Neuronal stem cell (in vitro differentiated cells): ENCODE results near the gene JPH4.
A peak's percentile ranks its signal among the peaks of the same experiment; 100 is the strongest.
"Not testable (repeated sequence)": the region's sequence is repeated elsewhere in the genome, so short reads cannot be mapped to it uniquely, and the experiment has no call there.

Source experiments
- DNase-seq: peaks from one replicate; pipeline ENCODE4 v3.0.0-alpha.2; 2013; ENCODE audit warnings: low spot score
- H2AFZ ChIP-seq: one replicate; pipeline ENCODE4 v1.6.1; 2013; ENCODE audit warnings: mild to moderate bottlenecking, low read length, inconsistent platforms
- H2AK5ac ChIP-seq: 2 replicates; pipeline ENCODE4 v1.6.1; 2013; ENCODE audit warnings: low read depth, mild to moderate bottlenecking, inconsistent platforms, low read length, moderate library complexity, mixed read lengths
- H2BK120ac ChIP-seq: 2 replicates; pipeline ENCODE4 v1.6.1; 2013; ENCODE audit warnings: low read depth, mild to moderate bottlenecking, inconsistent platforms, low read length, moderate library complexity, mixed read lengths
- H2BK12ac ChIP-seq: one replicate; pipeline ENCODE4 v1.6.1; 2013; ENCODE audit warnings: low read length, inconsistent platforms
- H2BK15ac ChIP-seq: 2 replicates; pipeline ENCODE4 v1.6.1; 2013; ENCODE audit warnings: mild to moderate bottlenecking, low read length, inconsistent platforms, mixed read lengths
- H2BK5ac ChIP-seq: one replicate; pipeline ENCODE4 v1.6.1; 2013; ENCODE audit warnings: inconsistent platforms, mild to moderate bottlenecking, low read length, moderate library complexity
- H3K14ac ChIP-seq: one replicate; pipeline ENCODE4 v1.6.1; 2013; ENCODE audit warnings: low read length, inconsistent platforms
- H3K18ac ChIP-seq: 2 replicates; pipeline ENCODE4 v1.6.1; 2013; ENCODE audit warnings: low read length, inconsistent platforms
- H3K23ac ChIP-seq: 2 replicates; pipeline ENCODE4 v1.6.1; 2013; ENCODE audit warnings: low read depth, mild to moderate bottlenecking, mixed read lengths, low read length, inconsistent platforms; ENCODE audit not compliant: poor library complexity
- H3K27ac ChIP-seq: replicated peaks from 3 replicates; pipeline ENCODE4 v1.5.1; 2013; ENCODE audit warnings: low read length, inconsistent platforms
- H3K27me3 ChIP-seq, 3 experiments: 2 replicates each; pipeline ENCODE4 v1.6.1; 2013; ENCODE audit warnings: low read length in 3 of 3, mild to moderate bottlenecking in 2 of 3, inconsistent platforms in 1 of 3, low read depth in 1 of 3, mixed read lengths in 1 of 3, moderate library complexity in 1 of 3; ENCODE audit not compliant: control insufficient read depth in 3 of 3, insufficient read depth in 3 of 3
- H3K36me3 ChIP-seq, 2 donors: replicated peaks in 1 of 2; 2 replicates each; pipeline ENCODE4 v1.6.1; 2013; ENCODE audit warnings: low read length in 2 of 2; ENCODE audit not compliant: control insufficient read depth in 2 of 2, insufficient read depth in 2 of 2
- H3K4ac ChIP-seq: 2 replicates; pipeline ENCODE4 v1.6.1; 2013; ENCODE audit warnings: inconsistent platforms, mild to moderate bottlenecking, low read length, moderate library complexity
- H3K4me1 ChIP-seq, 2 donors: 1 replicate in 1 of 2; 2 replicates in 1 of 2; pipeline ENCODE4 v1.6.1; 2013; ENCODE audit warnings: low read length in 2 of 2, low read depth in 1 of 2; ENCODE audit not compliant: control insufficient read depth in 2 of 2, insufficient read depth in 1 of 2
- H3K4me2 ChIP-seq: one replicate; pipeline ENCODE4 v1.6.1; 2013; ENCODE audit warnings: mild to moderate bottlenecking, low read length, inconsistent platforms; ENCODE audit not compliant: insufficient read depth, poor library complexity, severe bottlenecking
- H3K4me3 ChIP-seq, 2 donors: 2 replicates each; pipeline ENCODE4 v1.5.1; 2013; ENCODE audit warnings: low read length in 2 of 2, mild to moderate bottlenecking in 2 of 2, inconsistent platforms in 1 of 2, moderate library complexity in 1 of 2
- H3K79me1 ChIP-seq: one replicate; pipeline ENCODE4 v1.6.1; 2013; ENCODE audit warnings: low read depth, mild to moderate bottlenecking, inconsistent platforms, low read length, moderate library complexity
- H3K9ac ChIP-seq: one replicate; pipeline ENCODE4 v1.6.1; 2013; ENCODE audit warnings: mild to moderate bottlenecking, low read depth, low read length, inconsistent platforms; ENCODE audit not compliant: poor library complexity
- H3K9me3 ChIP-seq, 2 donors: replicated peaks in 1 of 2; 2 replicates each; pipeline versions ENCODE3 to v1.6.1; 2013; ENCODE audit warnings: low read length in 2 of 2, mild to moderate bottlenecking in 2 of 2, inconsistent platforms in 1 of 2, low read depth in 1 of 2, mixed read lengths in 1 of 2, moderate library complexity in 1 of 2; ENCODE audit not compliant: control insufficient read depth in 2 of 2, insufficient read depth in 1 of 2
- H4K8ac ChIP-seq: one replicate; pipeline ENCODE4 v1.6.1; 2013; ENCODE audit warnings: low read depth, mild to moderate bottlenecking, inconsistent platforms, low read length, moderate library complexity
- H4K91ac ChIP-seq: one replicate; pipeline ENCODE4 v1.6.1; 2013; ENCODE audit warnings: low read length, low read depth, mild to moderate bottlenecking, inconsistent platforms; ENCODE audit not compliant: poor library complexity
- WGBS, 2 donors: extraction: QIAGEN DNeasy Blood & Tissue Kit; methylation state at CpG; one replicate each; pipeline ENCODE4 v1.1.7; 2013; ENCODE audit warnings: missing lambda C conversion rate in 2 of 2, mixed read lengths in 1 of 2; ENCODE audit not compliant: insufficient read length in 2 of 2, insufficient replicate concordance in 1 of 2; ENCODE audit errors: extremely low coverage in 2 of 2; 5-methylcytosine and 5-hydroxymethylcytosine counted together

JPH4 gene

GRCh38 chr14:23589606-23590005 is 11.0 kb upstream of the JPH4 start:
- Histone ChIP-seq H4K8ac (no peak overlapping the region), H3K9ac (no peak overlapping the region), H2AFZ (peak overlapping the region; percentile 83), H3K9me3 (no peaks in the 10 kb centered on the region), H3K79me1 (no peaks in the 10 kb centered on the region), H2BK15ac (no peak overlapping the region), H3K18ac (no peak overlapping the region), H2BK12ac (no peak overlapping the region), H3K4me3 (no peak overlapping the region), H3K4ac (no peak overlapping the region), H2BK120ac (no peak overlapping the region), H3K27ac (no peak overlapping the region), H2BK5ac (no peak overlapping the region), H4K91ac (no peak overlapping the region), H2AK5ac (peak overlapping the region; percentile 47), H3K14ac (no peak overlapping the region), H3K27me3 (no peaks in the 10 kb centered on the region), H3K4me2 (no peak overlapping the region), H3K36me3 (no peaks in the 10 kb centered on the region), H3K4me1 (peaks cover 0 to 3% of the 10 kb centered on the region in 2 donors), H3K23ac (no peak overlapping the region)
- WGBS, 2 donors, result no CpG with 5 or more reads among the region's 2 CpGs
- DNase-seq, result no peak

- Histone ChIP-seq H4K91ac (no peak overlapping the region), H3K9ac (no peak overlapping the region), H3K4me3 (no peak overlapping the region), H3K79me1 (no peaks in the 10 kb centered on the region), H2BK15ac (no peak overlapping the region), H3K9me3 (no peaks in the 10 kb centered on the region), H3K18ac (no peak overlapping the region), H2AFZ (peak overlapping the region; percentile 83), H3K27me3 (no peaks in the 10 kb centered on the region), H3K4ac (no peak overlapping the region), H3K36me3 (no peaks in the 10 kb centered on the region), H2BK120ac (no peak overlapping the region), H2BK5ac (no peak overlapping the region), H3K23ac (no peak overlapping the region), H2BK12ac (no peak overlapping the region), H3K14ac (no peak overlapping the region), H2AK5ac (no peak overlapping the region), H3K4me1 (peaks cover 0 to 3% of the 10 kb centered on the region in 2 donors), H3K4me2 (no peak overlapping the region), H3K27ac (no peak overlapping the region), H4K8ac (no peak overlapping the region)
- peak; percentile 65 for DNase-seq
- WGBS, 2 donors, result no CpG with 5 or more reads among the region's 5 CpGs
Measured at GRCh38 chr14:23588884-23589598, 10.5 kb upstream of the JPH4 start.

- no CpG with 5 or more reads among the region's 26 CpGs for WGBS, 2 donors
- H3K9ac ChIP-seq, DNase-seq: not testable (repeated sequence)
Measured at GRCh38 chr14:23584527-23585203, 6.1 kb upstream of the JPH4 start.

GRCh38 chr14:23583761-23584526 is 5.4 kb upstream of the JPH4 start:
- not testable (repeated sequence) for H2AK5ac ChIP-seq

More at GRCh38 chr14:23584527-23585203, 6.1 kb upstream of the JPH4 start:
- H3K4ac ChIP-seq, H3K36me3 ChIP-seq, H3K9me3 ChIP-seq, H3K79me1 ChIP-seq, H2BK15ac ChIP-seq, H3K4me3 ChIP-seq, H2AFZ ChIP-seq, H3K14ac ChIP-seq, H4K8ac ChIP-seq, H2BK120ac ChIP-seq, H3K27me3 ChIP-seq, H4K91ac ChIP-seq, H3K4me1 ChIP-seq, H2BK12ac ChIP-seq, H3K18ac ChIP-seq, H2AK5ac ChIP-seq, H3K4me2 ChIP-seq, H3K27ac ChIP-seq, H3K23ac ChIP-seq, H2BK5ac ChIP-seq: not testable (repeated sequence)

More at GRCh38 chr14:23583761-23584526, 5.4 kb upstream of the JPH4 start:
- not testable (repeated sequence) for H3K9ac ChIP-seq, H3K4me1 ChIP-seq, H3K4me3 ChIP-seq, H3K23ac ChIP-seq, H3K79me1 ChIP-seq, H3K36me3 ChIP-seq, H3K18ac ChIP-seq, H2BK120ac ChIP-seq, H2BK12ac ChIP-seq, H4K8ac ChIP-seq, H3K27ac ChIP-seq, H3K9me3 ChIP-seq, H2AFZ ChIP-seq, DNase-seq, H3K4me2 ChIP-seq, H4K91ac ChIP-seq, H2BK5ac ChIP-seq, H2BK15ac ChIP-seq, H3K4ac ChIP-seq
- WGBS, 2 donors, result no CpG with 5 or more reads among the region's 25 CpGs
- Histone ChIP-seq H3K14ac (peak overlapping the region; percentile 21), H3K27me3 (peaks cover 0 to 15% (median 0%) of the 10 kb centered on the region in 3 experiments)
